Activated CD8-positive, alpha-beta memory T cell treated with anti-CD3 and anti-CD28 coated beads for 4 hours (primary cell): ENCODE results near the gene TAMALIN.
A peak's percentile ranks its signal among the peaks of the same experiment; 100 is the strongest.

Source experiments
- DNase-seq, 2 donors: peaks; one replicate each; pipeline ENCODE4 v3.0.0-alpha.2; 2020; ENCODE audit warnings: low read depth in 2 of 2

Gene TAMALIN

GRCh38 chr12:52013626-52014310, 7.0 kb downstream of the TAMALIN start:
- no peak for DNase-seq

GRCh38 chr12:52014567-52015530, 8.1 kb downstream of the TAMALIN start:
- no peak for DNase-seq

DNA sequence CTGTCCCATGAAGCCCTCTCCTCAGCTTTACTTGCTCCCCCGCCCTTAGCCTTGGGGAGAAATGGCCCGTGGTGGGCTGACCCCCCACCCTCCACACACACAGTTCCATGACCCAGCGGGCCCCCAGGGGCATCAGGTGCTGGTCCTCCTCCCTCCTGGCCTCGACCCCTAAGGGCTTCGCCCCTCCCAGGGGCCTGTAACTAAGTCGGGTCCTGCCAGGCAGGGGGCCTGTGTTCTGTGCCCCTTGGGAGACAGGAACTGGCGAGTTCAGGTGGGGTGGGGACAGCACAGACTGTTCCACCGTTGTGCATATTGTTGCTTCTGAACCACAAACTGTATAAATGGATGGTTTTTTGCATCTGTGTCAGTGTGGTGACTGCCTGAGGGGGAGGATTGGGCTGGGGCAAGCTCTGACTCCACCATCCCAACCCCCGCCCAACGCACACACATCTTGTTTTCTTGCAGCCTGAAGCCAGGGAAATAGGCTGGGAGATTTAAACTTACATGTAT, 8.8 kb downstream of the TAMALIN start:
- DNase-seq, result no peak

GRCh38 chr12:52018433-52019112, 11.8 kb downstream of the TAMALIN start:
- no peak for DNase-seq

- DNase-seq, result no peak
These were observed 12.5 kb downstream of the TAMALIN start for GRCh38 chr12:52019113-52019770.

DNA sequence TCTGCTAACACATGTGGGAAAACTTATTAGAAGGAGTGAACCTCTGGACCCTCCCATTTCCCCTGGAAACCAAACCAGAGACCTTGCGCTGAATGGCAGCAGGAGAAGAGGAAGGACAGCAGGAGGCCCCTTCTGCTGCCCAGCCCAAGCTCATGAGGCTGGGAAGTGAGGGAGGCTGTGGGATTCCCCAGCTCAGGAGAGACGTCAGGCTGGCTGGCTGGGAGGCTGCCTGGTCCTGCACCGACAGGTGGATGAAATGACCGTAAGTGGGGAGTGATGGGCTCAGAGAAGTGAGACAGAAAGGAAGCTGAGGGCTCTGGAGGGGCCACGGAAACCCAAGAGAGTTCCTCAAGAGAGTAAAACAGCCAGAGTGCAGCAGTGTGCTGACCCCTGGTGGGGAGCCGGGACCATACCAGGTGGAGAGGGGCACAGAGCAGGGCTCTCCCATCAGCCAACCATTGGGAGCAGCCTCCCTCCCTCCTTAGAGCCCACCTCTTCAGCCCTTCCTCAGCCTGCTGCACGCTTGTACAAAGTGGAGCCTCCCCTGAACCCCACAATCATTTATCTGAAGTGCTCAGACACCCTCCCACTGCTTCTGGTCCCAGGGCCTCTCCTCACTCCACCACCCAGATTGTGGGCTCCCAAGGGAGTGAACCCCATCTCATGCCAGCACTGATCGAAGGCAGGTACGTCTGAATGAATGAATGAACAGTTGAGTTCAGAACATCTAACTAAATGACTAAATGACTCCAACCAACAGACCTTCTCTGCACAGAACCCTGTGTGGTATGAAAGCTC, 14.0 kb downstream of the TAMALIN start:
- DNase-seq, result no peak

DNA sequence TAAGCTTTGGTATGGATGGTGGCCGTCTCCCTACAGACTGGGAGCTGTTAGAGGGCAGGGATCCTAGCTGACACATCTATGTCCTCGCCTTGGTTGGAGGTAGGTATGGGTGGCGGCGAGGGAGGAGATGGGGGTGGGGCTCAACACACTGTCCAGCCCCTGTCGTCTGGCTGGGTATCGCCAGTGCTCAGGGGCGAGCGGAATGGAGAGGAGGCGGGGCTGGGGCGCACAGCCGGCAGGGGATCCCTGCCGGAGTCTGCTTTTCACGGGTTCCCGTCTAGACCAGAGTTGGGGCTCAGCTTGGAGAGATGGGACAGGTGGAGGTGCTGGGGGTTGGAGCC, 16.1 kb downstream of the TAMALIN start:
- no peak for DNase-seq

DNA sequence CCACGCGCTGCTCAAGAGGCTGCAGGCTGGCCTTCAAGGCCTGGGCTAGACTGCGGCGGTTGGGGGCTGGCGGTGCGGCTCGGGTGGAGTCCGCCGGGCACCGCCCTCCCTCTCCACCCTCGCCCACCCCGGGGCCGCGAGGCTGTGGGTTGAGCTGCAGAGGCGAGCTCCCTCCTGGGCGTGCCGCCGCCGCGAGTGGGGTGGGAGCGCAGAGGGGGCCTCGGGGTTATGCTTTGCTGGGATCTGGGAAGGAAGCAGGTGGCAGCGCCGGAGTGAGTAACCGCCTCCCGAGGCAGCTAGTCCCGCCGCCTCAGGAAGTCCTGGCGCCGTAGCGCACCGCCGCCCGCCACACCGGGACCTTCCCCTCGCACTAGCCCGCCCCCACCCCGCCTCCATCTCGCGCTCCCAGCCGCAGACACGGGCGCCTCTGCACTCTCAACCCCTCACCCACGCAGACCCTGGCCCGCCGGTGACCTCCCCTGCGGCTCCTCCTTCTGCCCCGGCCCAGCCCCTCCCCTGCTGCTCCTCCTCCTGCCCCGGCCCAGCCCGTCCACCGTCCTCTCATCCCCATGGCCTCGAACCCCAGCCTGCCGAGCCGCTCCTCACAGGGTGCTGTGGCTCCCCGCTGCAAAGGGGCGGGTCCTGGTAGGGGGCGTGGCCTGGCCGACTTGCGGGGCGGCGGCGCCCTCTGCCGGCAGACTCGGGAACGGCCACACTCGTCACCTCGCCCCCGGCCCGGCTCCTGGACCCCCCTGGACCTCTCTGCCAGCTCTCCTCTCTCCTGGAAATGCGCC, 16.6 kb downstream of the TAMALIN start:
- peak; percentile 79 to 84 for DNase-seq

- no peak for DNase-seq
These were observed 17.4 kb downstream of the TAMALIN start for GRCh38 chr12:52023976-52024688.

DNA sequence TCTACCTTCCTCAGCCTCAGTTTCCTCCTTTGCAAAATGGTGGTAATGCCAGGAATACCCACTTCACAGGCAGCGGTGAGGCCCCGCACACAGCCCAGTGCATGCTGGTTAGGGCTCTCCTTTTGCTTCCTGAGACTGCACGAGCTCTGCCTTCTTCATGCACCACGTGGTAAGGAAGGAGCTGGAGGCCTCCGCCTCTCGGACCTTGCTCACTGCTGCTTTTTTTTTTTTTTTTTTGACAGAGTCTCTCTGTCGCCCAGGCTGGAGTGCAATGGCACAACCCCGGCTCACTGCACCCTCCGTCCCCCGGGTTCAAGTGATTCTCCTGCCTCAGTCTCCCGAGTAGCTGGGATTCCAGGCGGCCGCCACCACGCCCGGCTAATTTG, 18.1 kb downstream of the TAMALIN start:
- no peak for DNase-seq

DNA sequence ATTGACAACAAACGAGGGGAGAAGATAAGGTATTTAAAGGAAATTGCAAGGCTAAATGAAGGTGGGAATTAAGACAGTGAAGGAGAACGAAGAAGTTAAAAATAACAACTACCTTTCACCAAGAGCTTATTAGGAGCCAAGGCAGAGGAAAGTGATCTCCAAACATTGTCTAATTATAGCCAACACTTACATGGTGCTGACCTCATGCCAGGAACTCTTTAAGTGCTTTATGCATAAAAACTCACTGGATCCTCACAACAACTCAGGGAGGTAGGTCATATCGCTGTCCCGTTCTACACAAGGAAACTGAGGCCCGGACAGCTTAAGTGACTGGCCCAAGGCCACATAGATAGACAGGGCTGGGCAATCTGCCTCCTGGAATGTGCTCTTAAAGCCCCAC, 19.5 kb downstream of the TAMALIN start:
- no peak for DNase-seq

DNA sequence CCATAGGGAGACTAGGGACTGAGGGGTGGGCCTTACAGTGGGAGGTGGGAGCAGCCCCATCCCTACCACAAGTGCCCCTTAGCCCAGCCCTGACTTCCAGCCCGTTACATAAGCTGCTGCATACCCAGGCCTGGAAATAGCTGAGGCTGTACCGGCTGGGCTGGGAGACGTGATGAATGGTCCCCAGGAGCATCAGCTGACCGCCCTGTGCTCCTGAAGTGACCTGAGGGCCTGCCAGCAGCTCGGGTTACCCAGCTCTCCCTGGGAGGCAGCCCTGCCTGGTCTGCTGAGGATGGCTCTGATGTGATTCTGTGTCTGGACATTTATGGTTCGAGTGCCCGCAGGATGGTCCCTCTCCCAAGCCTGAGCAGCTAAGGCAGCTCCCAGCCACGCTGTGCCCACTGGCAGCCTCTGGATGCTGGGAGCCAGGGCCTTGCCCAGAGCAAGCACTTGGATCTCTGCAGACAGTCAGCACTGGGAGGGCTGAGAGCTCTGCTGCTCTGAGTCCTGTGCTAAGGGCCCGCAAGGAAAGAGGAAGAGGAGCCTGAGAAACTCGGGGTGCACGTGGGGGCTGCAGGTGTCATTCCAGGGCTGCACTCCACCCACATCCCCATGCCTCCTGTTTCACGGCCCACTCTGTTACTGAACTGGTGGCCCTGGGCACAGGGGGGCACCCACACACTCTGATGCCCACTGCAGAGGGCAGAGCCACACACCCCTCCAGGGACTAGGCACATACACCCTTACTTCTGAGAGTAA, 20.5 kb downstream of the TAMALIN start:
- no peak for DNase-seq

DNA sequence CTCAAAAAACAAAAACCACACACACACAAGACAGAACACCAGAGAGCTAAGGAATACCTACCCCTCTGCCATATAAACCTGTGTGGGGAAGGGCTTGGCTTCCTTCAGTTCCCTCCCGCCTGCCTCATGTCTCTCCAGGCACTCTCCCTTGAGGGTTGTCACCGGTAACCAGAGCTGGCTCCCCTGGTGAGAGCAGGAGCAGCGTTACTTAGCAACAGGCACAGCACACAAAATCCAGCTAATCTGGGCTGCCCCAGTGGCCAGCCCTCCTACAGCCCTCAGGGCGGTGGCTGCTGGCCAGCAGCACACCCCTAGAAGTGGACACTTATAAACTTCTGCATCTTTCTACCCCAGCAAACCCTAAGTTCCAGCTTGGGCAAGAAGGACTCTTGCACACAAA, 22.9 kb downstream of the TAMALIN start:
- DNase-seq, result no peak

DNA sequence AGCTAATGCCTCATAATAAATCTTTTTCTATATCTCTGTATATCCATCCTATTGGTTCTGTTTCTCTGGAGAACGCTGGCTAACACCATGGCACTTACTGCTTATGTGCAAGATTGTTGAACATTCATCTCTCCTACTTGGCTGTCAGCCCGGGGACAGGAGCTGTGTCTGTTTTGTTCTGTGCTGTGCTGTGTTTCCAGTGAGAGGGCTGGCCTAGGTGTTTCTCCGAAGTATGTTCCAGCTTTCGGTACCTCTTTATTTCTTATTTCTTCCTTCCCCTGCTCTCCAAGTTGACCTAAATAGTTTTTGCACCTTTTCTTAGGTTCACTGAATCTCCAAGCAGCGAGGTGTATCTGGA, 25.7 kb downstream of the TAMALIN start:
- no peak for DNase-seq

- peak; percentile 76 to 80 for DNase-seq
These were observed 26.2 kb downstream of the TAMALIN start for GRCh38 chr12:52032804-52033445.

DNA sequence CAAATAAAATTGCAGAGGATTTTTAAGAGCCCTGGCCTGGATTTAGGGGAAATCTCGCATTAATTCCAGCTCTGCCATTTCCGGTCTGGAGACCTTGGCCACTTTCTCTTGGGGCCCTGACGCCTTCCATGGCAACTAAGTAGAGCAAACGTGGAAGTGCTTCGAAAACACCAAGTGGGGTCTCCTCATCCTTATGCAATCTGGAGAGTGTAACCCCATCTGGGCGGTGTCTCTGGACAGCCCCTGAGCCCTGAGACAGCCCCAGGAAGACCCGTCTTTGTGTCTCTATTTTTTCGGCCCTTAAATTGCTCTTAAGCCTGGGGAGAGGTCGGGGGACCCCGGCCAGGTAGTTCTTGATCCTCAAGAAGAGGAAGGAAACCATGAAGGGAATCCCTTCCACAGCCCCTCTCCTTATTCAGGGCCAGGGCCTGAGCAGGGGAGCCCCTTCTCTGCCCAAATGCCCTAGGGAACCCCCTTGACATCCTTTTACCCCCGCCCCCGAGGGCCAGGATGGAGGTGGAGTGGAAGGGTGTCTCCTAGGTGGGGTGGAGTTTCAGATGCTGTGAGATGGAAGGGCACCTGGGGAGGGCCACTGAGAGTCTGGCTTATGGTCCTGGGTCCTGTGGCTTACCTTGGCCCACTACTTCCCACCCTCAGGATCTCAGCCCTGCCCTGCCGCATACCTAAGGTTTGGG, 26.8 kb downstream of the TAMALIN start:
- no peak for DNase-seq

DNA sequence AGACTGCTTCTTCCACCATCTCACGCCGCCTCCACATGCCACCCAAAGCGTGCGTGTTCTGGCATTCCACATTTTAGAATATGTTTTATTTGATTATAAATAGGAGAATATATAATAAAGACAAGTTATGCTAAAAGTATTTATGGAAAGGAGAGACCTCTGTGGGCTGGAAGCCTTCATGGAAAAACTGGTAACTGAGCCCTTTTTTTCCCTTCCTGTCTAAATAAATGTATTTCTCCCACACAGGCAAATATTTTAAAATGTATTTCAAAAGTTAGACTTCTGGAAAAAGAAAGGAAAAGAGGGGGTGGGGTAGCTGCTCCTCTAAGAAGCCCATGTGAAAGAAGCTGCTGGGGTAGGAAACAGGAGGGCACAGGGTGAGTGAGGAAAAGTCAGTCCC, 28.4 kb downstream of the TAMALIN start:
- no peak for DNase-seq

GRCh38 chr12:52035926-52036325, 29.2 kb downstream of the TAMALIN start:
- no peak for DNase-seq
